ENCODE measurements around the gene LAMA3. TPM values are rescaled to one million over a fixed set of nuclear protein-coding genes. Genes with fewer than 3 reads are reported as not detected.
"Not testable (repeated sequence)": the region's sequence is repeated elsewhere in the genome, so short reads cannot be mapped to it uniquely, and the experiment has no call there.

LAMA3 gene
- total and polyA plus RNA-seq, 2 of the 13 experiments (the other 11 are each of a cell fraction or from before 2014, with no cell fraction given): 0.45 to 2.2 TPM

GRCh38 chr18:23740105-23740830 is 51.0 kb downstream of the LAMA3 start (continued):
- TF ChIP-seq, protein P1, sequence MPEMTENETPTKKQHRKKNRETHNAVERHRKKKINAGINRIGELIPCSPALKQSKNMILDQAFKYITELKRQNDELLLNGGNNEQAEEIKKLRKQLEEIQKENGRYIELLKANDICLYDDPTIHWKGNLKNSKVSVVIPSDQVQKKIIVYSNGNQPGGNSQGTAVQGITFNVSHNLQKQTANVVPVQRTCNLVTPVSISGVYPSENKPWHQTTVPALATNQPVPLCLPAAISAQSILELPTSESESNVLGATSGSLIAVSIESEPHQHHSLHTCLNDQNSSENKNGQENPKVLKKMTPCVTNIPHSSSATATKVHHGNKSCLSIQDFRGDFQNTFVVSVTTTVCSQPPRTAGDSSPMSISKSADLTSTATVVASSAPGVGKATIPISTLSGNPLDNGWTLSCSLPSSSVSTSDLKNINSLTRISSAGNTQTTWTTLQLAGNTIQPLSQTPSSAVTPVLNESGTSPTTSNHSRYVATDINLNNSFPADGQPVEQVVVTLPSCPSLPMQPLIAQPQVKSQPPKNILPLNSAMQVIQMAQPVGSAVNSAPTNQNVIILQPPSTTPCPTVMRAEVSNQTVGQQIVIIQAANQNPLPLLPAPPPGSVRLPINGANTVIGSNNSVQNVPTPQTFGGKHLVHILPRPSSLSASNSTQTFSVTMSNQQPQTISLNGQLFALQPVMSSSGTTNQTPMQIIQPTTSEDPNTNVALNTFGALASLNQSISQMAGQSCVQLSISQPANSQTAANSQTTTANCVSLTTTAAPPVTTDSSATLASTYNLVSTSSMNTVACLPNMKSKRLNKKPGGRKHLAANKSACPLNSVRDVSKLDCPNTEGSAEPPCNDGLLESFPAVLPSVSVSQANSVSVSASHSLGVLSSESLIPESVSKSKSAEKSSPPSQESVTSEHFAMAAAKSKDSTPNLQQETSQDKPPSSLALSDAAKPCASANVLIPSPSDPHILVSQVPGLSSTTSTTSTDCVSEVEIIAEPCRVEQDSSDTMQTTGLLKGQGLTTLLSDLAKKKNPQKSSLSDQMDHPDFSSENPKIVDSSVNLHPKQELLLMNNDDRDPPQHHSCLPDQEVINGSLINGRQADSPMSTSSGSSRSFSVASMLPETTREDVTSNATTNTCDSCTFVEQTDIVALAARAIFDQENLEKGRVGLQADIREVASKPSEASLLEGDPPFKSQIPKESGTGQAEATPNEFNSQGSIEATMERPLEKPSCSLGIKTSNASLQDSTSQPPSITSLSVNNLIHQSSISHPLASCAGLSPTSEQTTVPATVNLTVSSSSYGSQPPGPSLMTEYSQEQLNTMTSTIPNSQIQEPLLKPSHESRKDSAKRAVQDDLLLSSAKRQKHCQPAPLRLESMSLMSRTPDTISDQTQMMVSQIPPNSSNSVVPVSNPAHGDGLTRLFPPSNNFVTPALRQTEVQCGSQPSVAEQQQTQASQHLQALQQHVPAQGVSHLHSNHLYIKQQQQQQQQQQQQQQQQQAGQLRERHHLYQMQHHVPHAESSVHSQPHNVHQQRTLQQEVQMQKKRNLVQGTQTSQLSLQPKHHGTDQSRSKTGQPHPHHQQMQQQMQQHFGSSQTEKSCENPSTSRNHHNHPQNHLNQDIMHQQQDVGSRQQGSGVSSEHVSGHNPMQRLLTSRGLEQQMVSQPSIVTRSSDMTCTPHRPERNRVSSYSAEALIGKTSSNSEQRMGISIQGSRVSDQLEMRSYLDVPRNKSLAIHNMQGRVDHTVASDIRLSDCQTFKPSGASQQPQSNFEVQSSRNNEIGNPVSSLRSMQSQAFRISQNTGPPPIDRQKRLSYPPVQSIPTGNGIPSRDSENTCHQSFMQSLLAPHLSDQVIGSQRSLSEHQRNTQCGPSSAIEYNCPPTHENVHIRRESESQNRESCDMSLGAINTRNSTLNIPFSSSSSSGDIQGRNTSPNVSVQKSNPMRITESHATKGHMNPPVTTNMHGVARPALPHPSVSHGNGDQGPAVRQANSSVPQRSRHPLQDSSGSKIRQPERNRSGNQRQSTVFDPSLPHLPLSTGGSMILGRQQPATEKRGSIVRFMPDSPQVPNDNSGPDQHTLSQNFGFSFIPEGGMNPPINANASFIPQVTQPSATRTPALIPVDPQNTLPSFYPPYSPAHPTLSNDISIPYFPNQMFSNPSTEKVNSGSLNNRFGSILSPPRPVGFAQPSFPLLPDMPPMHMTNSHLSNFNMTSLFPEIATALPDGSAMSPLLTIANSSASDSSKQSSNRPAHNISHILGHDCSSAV (CRISPR knock-in tag; IDR thresholded peaks at IDR 0.05; ENCODE audit: borderline replicate concordance): no peak
- TF ChIP-seq CBX1 (IDR thresholded peaks at IDR 0.05; ENCODE audit: low read depth) (no peak), PAX8 (CRISPR knock-in tag; IDR thresholded peaks at IDR 0.05; ENCODE audit: borderline replicate concordance) (no peak), BCL6 (CRISPR knock-in tag; IDR thresholded peaks at IDR 0.05) (no peak), BRD4 (CRISPR knock-in tag; IDR thresholded peaks at IDR 0.05) (no peak)
- TF ChIP-seq, protein P2, sequence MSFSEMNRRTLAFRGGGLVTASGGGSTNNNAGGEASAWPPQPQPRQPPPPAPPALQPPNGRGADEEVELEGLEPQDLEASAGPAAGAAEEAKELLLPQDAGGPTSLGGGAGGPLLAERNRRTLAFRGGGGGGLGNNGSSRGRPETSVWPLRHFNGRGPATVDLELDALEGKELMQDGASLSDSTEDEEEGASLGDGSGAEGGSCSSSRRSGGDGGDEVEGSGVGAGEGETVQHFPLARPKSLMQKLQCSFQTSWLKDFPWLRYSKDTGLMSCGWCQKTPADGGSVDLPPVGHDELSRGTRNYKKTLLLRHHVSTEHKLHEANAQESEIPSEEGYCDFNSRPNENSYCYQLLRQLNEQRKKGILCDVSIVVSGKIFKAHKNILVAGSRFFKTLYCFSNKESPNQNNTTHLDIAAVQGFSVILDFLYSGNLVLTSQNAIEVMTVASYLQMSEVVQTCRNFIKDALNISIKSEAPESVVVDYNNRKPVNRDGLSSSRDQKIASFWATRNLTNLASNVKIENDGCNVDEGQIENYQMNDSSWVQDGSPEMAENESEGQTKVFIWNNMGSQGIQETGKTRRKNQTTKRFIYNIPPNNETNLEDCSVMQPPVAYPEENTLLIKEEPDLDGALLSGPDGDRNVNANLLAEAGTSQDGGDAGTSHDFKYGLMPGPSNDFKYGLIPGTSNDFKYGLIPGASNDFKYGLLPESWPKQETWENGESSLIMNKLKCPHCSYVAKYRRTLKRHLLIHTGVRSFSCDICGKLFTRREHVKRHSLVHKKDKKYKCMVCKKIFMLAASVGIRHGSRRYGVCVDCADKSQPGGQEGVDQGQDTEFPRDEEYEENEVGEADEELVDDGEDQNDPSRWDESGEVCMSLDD (CRISPR knock-in tag; IDR thresholded peaks at IDR 0.05; ENCODE audit: borderline replicate concordance): no peak

GRCh38 chr18:23741967-23742366 is 52.7 kb downstream of the LAMA3 start:
- not testable (repeated sequence) for H3K27me3 ChIP-seq (ENCODE audit: control insufficient read depth in 1 of 2, insufficient read depth in 2 of 2, low read length in 2 of 2)
- WGBS (ENCODE audit: low lambda C conversion rate): 39% methylated on average over 6 of the region's 6 CpGs

More at GRCh38 chr18:23741967-23742366, 52.7 kb downstream of the LAMA3 start:
- H3K4me2 ChIP-seq (ENCODE audit: low read depth, low read length); H3K9me3 ChIP-seq (ENCODE audit: low read length); DNase-seq (ENCODE audit: low spot score); intact Hi-C loops (cut with micrococcal nuclease; ENCODE audit: unreplicated experiment); H3K36me3 ChIP-seq (replicated peaks in 1 of 2; ENCODE audit: control insufficient read depth in 1 of 2, insufficient read depth in 2 of 2, low read length in 2 of 2); FAIRE-seq; BruUV-seq (replicated peaks); ATAC-seq; POLR2A ChIA-PET; H3K4me1 ChIP-seq (ENCODE audit: insufficient read depth, low read length); in situ Hi-C loops (cut with HindIII; ENCODE audit: extremely low pct_ligation_motif_present, low pct_unique_long_range_greater_than_20kb); H4K20me1 ChIP-seq (ENCODE audit: insufficient read depth, low read length); CTCF ChIA-PET (ENCODE audit: low intra/inter-chr PET ratio, low total read pairs); H3K9ac ChIP-seq (ENCODE audit: insufficient read depth, low read depth, low read length); H3K27ac ChIP-seq (ENCODE audit: extremely low read length, insufficient read depth, low read length); H3K79me2 ChIP-seq (ENCODE audit: insufficient read depth, low read length); H3K4me3 ChIP-seq (replicated peaks in 1 of 3; ENCODE audit: insufficient read depth in 1 of 3, low read depth in 2 of 3, low read length in 3 of 3); H2AFZ ChIP-seq (ENCODE audit: low read length): not testable (repeated sequence)
